ENCODE results near the gene CTIF. TPM values are rescaled to one million over a fixed set of nuclear protein-coding genes. Genes with fewer than 3 reads are reported as not detected.

Gene CTIF
- total and polyA plus RNA-seq, 2 experiments from 2014 or later, result 22.1 to 27.9 TPM

DNA sequence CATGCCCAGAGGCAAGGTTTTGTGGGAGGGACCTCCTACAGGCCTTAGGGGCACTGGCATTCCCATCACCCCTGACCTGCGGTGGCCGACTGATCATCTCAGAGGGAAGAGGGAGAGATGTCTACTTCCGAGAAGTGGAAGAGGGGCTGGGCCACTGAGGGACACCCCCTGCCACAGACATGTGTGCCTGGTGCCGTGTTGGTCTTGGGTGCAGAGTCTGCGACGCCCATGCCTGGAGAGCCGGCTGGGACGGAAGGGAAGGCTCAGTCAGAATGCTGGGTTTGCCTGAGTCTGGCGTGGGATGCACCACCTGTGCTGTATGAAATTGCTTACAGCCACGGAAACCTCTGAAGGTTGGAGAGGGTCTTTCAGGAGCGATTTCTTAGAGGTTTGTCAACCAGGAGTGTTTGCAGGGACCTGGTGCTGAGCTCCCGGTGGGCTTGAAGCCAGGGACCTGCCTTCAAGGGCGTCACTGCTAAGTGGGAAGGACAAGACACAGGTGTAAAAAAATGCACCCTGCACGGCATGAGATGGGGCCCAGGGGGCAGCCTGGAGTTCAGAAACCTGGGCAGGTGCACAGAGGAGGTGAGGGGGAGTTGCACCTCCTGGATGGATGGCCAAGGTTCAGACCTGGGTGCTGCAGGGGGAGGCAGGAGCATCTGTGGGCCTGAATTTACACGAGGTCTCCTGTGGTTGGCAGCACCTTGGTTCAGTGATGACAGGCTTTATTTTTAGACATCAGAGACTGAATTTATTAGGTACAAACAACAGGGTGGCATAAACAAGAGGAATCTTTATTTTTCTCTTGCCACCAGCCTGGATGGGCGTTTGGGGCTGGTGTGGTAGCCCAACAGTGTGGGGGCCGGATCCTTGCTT, 100.3 kb downstream of the CTIF start:
- no peaks in the 10 kb centered on the region for H4K20me1 ChIP-seq (ENCODE audit: insufficient read depth, poor library complexity, severe bottlenecking)

DNA sequence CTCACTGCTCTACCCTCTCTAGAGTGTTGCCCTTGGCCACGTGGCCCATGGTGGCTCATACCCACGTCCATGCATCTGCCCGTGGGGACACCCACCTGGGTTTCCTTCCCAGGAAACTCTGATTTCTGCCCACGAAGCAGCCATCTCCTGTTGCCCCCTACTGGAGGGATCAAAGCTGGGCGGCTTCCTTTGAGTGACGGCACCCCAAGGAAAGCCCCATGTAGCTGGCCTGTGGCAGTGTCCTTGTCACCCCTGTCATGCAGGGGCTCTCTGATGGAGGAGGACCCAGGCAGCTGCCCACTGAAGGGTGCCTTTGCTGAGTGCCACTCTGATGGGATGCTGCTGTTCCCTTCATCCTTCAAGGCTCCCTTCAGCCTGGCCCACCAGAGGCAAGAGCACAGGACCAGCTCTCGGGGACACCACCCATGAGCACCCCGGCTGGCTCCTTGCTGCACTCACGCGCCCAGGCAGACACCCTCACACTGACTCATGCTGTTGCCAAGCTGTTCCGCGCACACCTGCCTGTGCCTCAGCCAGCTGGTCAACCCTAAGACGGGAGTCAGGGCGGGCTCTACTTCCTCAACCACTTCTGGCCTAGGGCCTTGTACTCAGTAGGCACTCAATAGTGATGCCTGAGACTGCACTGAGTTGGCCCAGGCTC, 101.1 kb downstream of the CTIF start:
- no peaks in the 10 kb centered on the region for H3K9me2 ChIP-seq (replicated peaks; ENCODE audit: insufficient read depth)
- no peak overlapping the region for H3K4me2 ChIP-seq
- no peaks in the 10 kb centered on the region for H3K9me3 ChIP-seq (ENCODE audit: low read depth)
- H3K27me3 ChIP-seq, result no peaks in the 10 kb centered on the region
- DNase-seq (ENCODE audit: low spot score), result no peak
- H3K4me1 ChIP-seq (ENCODE audit: insufficient read depth), result no peaks in the 10 kb centered on the region
- TF ChIP-seq, protein P1, sequence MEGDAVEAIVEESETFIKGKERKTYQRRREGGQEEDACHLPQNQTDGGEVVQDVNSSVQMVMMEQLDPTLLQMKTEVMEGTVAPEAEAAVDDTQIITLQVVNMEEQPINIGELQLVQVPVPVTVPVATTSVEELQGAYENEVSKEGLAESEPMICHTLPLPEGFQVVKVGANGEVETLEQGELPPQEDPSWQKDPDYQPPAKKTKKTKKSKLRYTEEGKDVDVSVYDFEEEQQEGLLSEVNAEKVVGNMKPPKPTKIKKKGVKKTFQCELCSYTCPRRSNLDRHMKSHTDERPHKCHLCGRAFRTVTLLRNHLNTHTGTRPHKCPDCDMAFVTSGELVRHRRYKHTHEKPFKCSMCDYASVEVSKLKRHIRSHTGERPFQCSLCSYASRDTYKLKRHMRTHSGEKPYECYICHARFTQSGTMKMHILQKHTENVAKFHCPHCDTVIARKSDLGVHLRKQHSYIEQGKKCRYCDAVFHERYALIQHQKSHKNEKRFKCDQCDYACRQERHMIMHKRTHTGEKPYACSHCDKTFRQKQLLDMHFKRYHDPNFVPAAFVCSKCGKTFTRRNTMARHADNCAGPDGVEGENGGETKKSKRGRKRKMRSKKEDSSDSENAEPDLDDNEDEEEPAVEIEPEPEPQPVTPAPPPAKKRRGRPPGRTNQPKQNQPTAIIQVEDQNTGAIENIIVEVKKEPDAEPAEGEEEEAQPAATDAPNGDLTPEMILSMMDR (IDR thresholded peaks at IDR 0.05; ENCODE audit: poor library complexity), result no peak
- TF ChIP-seq EZH2 (IDR thresholded peaks at IDR 0.05; ENCODE audit: borderline replicate concordance) (no peak), EZH2phosphoT487 (IDR thresholded peaks at IDR 0.05; ENCODE audit: low read depth, severe bottlenecking, unreplicated experiment) (no peak)
- no peak overlapping the region for H3K4me3 ChIP-seq
- 91% methylated on average over 14 of the region's 14 CpGs for WGBS (ENCODE audit: low lambda C conversion rate, missing lambda C conversion rate)
- H3K27ac ChIP-seq, result no peak overlapping the region
- H4K20me1 ChIP-seq (ENCODE audit: insufficient read depth, poor library complexity, severe bottlenecking), result no peaks in the 10 kb centered on the region
- no peaks in the 10 kb centered on the region for H3K79me2 ChIP-seq
- no peaks in the 10 kb centered on the region for H3K36me3 ChIP-seq (replicated peaks; ENCODE audit: insufficient read depth, low read depth)
- H2AFZ ChIP-seq, result no peak overlapping the region

More for the DNA sequence above, 100.3 kb downstream of the CTIF start:
- WGBS (ENCODE audit: low lambda C conversion rate, missing lambda C conversion rate), result 88% methylated on average over 17 of the region's 17 CpGs
- Histone ChIP-seq H3K9me2 (replicated peaks; ENCODE audit: insufficient read depth) (no peaks in the 10 kb centered on the region), H3K79me2 (no peaks in the 10 kb centered on the region), H2AFZ (no peak overlapping the region), H3K27ac (no peak overlapping the region), H3K9me3 (ENCODE audit: low read depth) (no peaks in the 10 kb centered on the region), H3K4me1 (ENCODE audit: insufficient read depth) (no peaks in the 10 kb centered on the region), H3K36me3 (replicated peaks; ENCODE audit: insufficient read depth, low read depth) (no peaks in the 10 kb centered on the region), H3K27me3 (no peaks in the 10 kb centered on the region), H3K4me3 (no peak overlapping the region), H3K4me2 (no peak overlapping the region)
- TF ChIP-seq, protein P1 (IDR thresholded peaks at IDR 0.05; ENCODE audit: poor library complexity), result no peak
- TF ChIP-seq EZH2 (IDR thresholded peaks at IDR 0.05; ENCODE audit: borderline replicate concordance), result no peak
- no peak for TF ChIP-seq EZH2phosphoT487 (IDR thresholded peaks at IDR 0.05; ENCODE audit: low read depth, severe bottlenecking, unreplicated experiment)
- no peak for DNase-seq (ENCODE audit: low spot score)

DNA sequence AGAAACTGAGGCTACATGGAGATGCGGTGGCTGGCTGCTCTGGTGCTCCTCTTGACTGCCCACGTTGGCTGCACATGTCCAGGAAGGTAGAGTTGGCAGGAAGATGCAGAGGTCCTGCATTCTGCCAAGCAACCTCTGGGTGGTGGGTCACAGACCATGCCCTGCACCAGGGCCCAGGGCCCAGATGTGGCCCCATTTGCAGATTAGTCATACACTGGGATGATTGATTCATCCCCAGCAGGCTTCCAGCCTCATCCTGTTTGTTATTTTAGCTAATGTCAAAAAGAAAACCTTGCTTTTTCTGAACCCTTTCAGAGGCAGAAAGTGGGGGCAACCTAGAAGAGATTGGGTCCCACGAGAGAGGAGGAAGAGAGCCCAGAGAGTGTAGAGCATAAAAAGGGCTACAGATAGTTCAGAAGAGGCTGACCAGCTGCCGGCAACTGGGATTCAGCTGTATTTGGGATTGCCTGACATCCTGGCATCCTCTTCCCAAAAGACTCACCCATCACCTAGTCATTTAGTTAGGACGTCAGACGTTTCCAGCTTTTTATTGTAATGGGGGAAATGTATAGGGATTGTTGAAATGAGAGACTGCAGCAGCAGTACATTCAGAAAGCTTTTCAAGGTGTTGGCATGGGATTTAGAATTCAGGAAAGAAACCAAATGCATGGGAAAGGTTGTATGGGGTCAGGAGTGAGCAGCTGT, 101.9 kb downstream of the CTIF start:
- no peaks in the 10 kb centered on the region for H3K79me2 ChIP-seq
- H3K4me2 ChIP-seq, result no peak overlapping the region
- no peaks in the 10 kb centered on the region for H3K9me3 ChIP-seq (ENCODE audit: low read depth)
- H3K27ac ChIP-seq, result no peak overlapping the region
- TF ChIP-seq, protein P1 (IDR thresholded peaks at IDR 0.05; ENCODE audit: poor library complexity), result no peak
- no peak for TF ChIP-seq EZH2phosphoT487 (IDR thresholded peaks at IDR 0.05; ENCODE audit: low read depth, severe bottlenecking, unreplicated experiment)
- no peak for TF ChIP-seq EZH2 (IDR thresholded peaks at IDR 0.05; ENCODE audit: borderline replicate concordance)
- WGBS (ENCODE audit: low lambda C conversion rate, missing lambda C conversion rate), result 89% methylated on average over 6 of the region's 6 CpGs
- H4K20me1 ChIP-seq (ENCODE audit: insufficient read depth, poor library complexity, severe bottlenecking), result no peaks in the 10 kb centered on the region
- H3K9me2 ChIP-seq (replicated peaks; ENCODE audit: insufficient read depth), result no peaks in the 10 kb centered on the region
- no peak overlapping the region for H3K4me3 ChIP-seq
- no peaks in the 10 kb centered on the region for H3K36me3 ChIP-seq (replicated peaks; ENCODE audit: insufficient read depth, low read depth)
- DNase-seq (ENCODE audit: low spot score), result no peak
- no peaks in the 10 kb centered on the region for H3K27me3 ChIP-seq
- H2AFZ ChIP-seq, result no peak overlapping the region
- H3K4me1 ChIP-seq (ENCODE audit: insufficient read depth), result no peaks in the 10 kb centered on the region

Data from hepatocyte (in vitro differentiated cells).